GF-D8 (cell line): ENCODE data around the gene PTGES3L.
"Not testable (repeated sequence)": the region's sequence is repeated elsewhere in the genome, so short reads cannot be mapped to it uniquely, and the experiment has no call there.

Experiments
- DNase-seq: peaks from one replicate; lab custom pipeline; 2025; lab: John Stamatoyannopoulos, UW

The PTGES3L gene

DNA sequence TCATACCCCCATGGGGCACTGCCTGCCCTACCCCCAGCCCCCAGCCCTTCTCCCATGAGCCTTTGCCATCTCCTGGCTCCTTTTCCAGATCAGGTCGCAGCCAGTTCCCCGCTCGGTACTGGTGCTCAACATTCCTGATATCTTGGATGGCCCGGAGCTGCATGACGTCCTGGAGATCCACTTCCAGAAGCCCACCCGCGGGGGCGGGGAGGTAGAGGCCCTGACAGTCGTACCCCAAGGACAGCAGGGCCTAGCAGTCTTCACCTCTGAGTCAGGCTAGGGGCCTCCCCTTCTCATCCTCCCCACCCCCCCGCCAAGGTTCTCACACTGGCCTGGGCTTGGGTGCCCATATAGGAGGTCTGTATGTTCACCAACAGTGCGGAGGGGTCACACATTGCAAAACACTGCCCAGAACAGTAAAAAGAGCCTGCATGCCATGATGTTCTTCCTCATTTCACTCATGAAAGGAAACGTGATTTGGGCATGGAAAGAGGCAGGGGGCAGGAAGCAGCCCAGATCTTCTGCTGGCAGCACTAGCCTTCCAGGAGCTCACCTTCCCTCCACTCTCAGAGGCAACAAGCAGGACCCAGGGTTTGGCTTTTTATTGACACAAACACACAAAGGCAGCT lies 34.3 kb upstream of the PTGES3L start:
- DNase-seq, result peak; percentile 66

DNA sequence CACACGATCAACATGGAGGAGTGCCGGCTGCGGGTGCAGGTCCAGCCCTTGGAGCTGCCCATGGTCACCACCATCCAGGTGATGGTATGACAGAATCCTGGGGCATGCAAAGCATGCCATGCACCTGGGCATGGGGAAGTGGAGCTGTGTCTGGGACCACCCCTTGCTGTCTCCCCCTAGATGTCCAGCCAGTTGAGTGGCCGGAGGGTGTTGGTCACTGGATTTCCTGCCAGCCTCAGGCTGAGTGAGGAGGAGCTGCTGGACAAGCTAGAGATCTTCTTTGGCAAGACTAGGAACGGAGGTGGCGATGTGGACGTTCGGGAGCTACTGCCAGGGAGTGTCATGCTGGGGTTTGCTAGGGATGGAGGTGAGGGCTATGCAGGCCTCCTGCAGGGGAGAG lies 33.4 kb upstream of the PTGES3L start:
- no peak for DNase-seq

DNA sequence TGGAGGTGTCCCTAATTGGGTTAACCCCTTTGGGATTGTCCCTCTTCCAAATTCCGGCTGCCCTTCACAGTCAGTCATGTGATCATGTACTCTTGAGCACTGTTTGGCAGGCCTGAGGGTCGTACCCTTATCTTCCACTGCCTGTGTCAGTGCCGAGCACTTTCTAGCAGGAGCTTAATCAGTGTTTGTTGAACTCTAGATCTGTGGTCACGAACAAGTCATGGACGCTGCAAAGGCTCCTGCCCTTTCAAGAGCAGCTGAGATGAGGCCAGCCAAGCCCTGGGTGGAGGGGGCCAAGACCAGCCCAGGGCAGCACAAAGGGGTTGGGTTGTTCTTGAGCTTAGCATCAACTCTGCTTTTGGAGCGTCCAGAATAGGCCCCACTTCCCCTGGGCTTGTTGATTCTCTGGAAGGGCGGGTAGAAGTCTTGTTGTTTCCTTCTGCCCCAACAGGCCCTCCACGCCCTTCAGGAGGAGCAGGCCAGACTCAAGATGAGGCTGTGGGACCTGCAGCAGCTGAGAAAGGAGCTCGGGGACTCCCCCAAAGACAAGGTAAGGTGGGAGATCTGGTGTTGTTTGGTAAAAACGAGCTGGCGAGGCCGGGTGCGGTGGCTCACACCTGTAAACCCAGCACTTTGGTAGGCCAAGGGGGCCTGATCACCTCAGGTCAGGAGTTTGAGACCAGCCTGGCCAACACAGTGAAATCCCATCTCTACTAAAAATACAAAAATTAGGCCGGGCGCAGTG lies 32.0 kb upstream of the PTGES3L start:
- no peak for DNase-seq

DNA sequence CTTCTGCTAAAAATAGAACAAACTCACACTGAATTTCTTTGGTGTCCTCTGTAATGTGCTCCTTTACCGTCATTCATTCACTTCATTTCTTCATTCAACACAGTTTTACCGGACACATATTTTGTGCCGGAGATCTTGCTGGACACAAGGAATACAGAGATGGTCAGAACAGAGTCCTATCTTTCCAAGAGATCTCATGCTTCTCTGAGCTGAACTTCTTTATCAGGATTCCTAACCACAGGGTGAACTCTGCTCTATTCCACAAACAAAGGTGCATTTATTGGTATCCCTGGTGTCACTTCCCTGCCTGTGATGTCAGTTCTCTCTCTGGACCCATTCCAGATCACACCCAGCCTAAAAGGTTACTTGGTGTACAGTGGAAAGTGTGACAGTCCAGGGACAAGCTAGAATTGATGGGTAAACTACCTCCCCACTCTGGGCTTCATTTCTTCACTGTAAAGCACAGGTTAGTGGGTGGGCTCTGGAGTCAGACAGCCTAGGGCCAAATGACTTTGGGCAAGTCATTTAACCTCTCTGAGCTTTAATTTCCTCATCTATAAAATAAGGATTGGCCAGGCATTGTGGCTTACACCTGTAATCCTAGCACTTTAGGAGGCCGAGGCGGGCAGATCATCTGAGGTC lies 30.9 kb upstream of the PTGES3L start:
- DNase-seq, result no peak

DNA sequence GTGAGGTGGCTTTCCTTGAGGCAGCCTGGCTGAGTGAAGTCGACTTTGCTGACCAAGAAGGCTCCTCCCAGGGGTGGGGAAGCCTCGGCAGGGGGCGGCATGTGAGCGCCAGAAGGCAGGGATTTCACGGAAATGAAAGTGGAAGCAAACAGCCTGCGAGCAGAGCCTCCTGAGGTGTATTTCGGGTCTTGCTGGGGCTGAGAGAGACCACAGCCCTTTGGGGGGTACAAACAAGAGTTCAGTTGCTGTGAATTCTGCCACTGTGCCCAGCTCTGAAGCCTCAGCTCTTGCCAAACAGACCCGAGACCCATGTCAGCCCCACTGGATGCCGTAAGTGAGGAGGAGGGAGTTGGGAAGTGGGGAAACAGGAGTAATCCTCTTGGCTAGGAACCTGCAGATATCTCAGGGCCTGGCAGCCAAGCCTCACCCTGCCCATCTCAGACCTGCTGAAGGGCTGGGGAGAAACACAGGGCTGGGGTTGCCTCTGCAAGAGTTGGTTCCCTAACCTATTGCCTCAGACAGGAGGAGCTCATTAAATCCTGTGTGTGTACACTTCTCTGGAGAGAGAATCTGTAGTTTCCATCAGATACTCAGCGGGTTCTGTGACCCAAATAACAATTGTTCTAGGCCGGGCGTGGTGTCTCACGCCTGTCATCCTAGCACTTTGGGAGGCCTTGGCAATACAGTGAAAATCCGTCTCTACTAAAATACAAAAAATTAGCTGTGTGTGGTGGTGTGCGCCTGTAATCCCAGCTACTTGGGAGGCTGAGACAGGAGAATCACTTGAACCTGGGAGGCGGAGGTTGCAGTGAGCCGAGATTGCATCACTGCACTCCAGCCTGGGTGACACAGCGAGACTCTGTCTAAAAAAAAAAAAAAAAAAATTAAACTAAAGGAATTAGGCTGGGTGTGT lies 27.0 kb upstream of the PTGES3L start, which contains the start of gene IFI35:
TSS of gene IFI35 (plus strand) at position 146 of the 913 bp plus-strand sequence. CDS start at position 310, 164 bp downstream.
- DNase-seq, result peak; percentile 64

DNA sequence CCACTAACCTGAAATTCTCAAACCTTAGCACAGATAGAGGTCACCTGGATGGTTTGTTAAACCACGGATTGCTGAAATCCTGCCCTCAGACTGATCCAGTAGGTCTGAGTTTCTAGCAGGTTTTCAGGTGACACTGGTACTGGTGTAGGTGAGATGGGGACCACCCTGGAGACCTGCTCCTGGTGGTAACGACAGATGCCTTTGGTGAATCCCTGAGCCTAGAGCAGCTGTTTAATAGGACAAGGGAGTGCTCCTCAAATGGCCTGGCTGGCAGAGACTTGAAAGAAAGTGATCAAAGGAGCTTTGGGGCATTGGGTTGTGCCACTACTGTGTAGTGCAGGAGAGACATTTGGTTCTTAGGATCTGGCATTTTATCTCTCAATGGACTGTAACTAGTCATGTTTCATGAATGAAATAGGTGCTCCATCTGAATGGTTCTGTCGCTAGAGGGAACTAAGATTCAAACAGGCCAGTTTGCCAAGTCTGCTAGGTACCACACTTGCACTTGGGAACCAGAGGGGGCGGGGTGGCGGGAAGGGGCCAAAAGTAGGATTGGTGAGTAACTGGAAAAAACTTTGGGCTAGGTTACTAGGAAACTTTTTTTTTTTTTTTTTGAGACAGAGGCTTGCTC lies 23.8 kb upstream of the PTGES3L start:
- no peak for DNase-seq

DNA sequence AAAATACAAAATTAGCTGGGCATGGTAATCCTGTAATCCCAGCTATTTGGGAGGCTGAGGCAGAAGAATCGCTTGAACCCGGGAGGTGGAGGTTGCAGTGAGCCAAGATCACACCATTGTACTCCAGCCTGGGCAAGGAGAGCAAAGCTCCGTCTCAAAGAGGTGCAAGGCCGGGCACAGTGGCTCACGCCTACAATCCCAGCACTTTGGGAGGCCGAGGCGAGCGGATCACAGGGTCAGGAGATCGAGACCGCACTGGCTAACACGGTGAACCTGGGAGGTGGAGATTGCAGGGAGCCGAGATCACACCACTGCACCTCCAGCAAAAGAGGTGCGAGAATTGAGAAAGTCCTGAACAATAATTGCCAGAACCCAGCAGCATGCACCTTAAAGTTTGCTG lies 21.0 kb upstream of the PTGES3L start:
- not testable (repeated sequence) for DNase-seq

DNA sequence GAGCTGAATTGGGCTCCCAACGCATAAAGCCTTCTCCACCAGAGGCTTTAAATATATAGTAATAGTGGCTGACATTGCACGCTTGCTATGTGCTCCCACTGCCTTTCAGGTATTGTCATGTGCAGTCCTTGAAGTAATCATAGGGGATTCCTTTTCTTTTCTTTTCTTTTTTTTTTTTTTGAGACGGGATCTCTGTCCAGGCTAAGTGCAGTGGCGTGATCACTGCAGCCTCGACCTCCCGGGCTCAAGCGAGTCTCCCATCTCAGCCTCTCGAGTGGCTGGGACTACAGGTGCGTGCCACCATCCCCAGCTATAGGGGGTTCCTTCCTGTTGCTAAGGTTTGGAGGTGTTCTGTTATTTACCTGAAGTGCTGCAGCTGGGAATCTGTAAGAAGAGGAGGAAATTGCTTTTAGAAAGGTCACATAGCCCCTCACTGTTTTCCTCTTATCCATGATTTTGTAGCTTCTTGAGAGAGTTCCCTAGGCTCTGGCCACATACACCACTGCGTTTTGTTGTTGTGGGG lies 19.2 kb upstream of the PTGES3L start:
- no peak for DNase-seq

DNA sequence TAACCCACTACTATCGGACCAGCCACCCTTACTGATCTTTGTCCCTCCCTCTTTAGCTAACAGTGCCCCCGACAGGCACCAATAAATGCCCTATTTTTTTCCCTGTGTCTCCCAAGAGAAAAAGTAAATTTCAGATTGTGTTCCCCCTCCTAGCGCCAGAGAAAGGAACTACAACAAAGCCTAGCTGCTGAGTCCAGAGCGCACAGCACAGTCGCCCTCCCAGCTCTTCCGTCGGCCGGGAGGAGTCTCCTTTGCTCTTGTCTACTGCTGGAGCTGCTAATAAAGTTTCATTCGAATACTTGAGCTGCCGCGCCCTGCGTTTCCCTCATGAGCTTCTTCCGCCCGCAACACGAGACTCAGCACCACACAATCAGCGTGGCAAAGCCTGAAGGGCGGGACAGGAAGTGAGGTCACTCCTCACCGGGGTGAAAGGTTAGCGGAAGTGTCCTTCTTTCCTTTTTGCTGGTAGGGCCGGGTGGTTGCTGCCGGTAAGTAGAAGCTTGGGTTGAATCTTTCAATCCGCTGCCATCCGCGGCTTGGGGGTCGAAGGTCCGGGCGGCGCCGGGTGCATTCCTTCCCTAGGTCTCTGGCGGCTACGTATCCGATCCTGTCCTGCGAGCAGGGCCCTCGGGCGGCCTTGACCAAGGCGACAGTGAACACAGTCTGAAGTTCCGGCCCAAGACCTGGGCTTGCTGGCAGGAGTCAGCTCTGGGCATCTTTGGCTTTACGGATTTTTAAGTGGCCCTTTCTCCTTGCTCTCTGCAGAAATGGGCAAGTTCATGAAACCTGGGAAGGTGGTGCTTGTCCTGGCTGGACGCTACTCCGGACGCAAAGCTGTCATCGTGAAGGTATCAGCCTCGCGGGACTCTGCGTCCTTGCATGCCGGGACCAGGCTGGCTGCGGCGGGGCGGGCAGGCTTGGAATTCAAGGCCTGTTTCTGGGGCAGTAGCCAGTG lies 18.4 kb upstream of the PTGES3L start, which contains the start of gene RPL27:
TSS of gene RPL27 (plus strand) at position 436 of the 955 bp plus-strand sequence. CDS start at position 768, 332 bp downstream.
- peak; percentile 100 for DNase-seq

DNA sequence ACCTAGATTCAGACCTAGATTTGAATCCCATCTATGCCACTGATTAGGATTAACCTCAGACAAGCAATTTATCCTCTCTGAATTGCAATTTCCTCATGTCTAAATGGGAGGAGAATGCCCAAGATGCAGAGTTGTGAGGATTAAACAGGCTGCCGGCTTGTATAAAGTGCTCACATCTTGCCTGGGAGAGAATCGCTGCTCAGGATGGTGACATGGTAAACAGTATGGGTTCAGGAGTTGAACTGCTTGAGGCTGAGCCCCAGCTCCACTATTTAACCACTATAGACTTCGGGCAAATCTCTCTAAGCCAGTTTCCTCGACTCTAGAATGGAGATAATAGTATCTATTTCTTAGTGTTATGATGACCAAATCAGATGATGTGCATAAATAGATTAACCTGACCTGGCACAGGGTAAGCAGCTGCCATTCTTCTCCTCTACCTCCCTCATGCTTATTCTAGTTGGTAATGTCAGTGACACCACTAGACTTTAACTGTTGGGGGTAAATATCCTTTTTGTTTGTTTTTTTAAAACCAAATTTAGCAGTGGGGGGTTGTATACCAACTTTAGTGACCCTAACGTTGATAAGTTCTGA lies 17.6 kb upstream of the PTGES3L start:
- no peak for DNase-seq

DNA sequence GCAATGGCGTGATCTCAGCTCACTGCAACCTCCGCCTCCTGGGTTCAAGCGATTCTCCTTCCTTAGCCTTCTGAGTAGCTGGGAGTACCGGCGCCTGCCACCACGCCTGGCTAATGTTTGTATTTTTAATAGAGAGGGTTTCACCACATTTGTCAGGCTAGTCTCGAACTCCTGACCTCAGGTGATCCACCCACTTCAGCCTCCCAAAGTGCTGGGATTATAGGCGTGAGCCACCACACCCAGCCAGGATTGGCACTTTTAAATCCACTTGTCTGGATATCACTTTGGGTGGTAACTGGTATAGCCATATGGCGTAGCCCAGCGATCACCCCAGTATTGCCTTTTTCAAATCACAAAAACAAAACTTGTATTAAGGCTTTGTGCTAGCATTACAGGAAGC lies 14.0 kb upstream of the PTGES3L start:
- not testable (repeated sequence) for DNase-seq

DNA sequence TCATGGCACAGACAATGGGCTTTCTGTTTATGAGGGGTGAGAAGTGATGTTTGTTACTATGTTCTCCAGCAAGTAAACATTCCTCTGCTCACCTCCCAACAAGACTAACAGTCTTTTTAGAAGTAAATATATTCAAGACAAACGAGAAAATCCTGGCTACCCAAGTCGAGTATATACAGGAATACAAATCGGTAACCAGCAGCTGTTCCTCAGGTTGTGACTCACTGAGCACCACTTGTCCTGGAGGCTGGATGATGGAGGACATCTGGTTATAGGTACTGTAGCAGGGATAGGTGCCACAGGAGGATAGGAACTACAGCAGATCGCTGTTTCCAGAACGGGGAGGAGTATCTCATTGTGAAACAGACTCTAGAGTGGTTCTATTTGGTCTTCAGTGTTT lies 13.0 kb upstream of the PTGES3L start:
- no peak for DNase-seq

DNA sequence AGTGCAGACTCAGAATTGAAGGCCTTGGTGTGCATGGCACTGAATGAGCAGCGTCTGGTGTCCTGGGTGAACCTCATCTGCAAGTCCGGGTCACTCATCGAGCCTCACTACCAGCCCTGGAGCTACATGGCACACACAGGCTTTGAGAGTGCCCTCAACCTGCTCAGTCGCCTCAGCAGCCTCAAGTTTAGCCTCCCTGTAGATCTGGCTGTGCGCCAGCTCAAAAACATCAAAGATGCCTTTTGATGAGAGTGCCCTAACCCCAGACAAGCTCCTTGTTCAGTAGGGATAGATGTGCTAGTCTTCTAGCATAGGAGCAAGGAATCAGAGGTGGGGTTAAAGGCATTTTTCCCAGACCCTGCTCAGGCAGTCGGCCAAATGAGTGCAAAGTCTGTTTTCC lies 11.6 kb upstream of the PTGES3L start:
- no peak for DNase-seq

DNA sequence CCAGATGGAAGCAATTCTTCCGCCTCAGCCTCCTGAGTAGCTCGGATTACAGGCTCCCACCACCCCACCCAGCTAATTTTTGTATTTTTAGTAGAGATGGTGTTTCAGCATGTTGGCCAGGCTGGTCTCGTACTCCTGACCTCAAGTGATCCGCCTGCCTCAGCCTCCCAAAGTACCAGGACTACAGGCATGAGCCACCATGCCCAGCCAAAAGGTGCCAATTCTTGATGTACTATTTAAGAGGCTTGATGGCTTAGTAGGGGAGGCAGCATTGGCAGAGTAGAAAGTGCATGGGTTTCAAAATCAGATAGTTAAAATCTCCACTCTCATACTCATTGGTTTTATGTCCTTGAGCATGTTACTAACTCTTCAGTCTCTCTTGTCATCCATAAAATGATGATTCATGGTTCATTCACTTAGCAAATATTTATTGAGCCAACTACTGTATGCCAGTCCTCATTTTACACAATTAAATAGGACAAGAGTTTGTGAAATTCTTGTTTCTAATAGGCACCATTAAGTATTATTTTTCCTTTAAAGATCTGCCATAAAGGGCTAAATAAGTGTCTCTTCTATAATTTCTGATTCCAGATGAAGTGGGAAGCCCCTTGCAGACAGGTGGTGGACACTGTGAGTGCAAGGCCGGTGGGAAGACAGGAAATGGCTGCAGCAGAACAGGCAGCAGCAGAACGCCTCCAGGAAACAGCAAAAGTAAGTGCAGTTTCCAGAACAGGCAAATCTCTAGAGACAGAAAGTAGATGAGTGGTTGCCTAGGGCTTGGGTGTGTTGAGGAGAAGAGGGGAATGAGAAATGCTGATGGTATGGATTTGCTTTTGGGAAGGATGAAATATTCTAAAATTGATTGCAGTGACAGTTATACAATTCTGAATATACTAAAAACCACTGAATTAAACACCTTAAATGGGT lies 10.1 kb upstream of the PTGES3L start:
- no peak for DNase-seq

DNA sequence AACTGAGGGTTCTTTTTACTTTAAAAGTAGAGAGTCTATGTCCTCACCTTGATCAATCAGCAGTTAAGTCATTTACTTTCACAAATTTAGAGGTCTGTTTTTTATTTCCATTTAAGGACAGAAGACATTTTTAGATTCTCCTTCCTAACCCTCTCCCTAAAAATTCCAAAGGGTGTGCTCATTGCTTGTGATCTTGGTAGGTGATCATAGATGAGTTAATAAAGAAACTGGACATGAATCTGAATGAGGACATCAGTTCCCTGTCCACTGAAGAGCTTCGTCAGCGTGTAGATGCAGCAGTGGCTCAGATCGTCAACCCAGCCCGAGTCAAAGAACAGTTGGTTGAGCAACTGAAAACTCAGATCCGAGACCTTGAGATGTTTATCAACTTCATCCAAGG lies 9.3 kb upstream of the PTGES3L start:
- no peak for DNase-seq

DNA sequence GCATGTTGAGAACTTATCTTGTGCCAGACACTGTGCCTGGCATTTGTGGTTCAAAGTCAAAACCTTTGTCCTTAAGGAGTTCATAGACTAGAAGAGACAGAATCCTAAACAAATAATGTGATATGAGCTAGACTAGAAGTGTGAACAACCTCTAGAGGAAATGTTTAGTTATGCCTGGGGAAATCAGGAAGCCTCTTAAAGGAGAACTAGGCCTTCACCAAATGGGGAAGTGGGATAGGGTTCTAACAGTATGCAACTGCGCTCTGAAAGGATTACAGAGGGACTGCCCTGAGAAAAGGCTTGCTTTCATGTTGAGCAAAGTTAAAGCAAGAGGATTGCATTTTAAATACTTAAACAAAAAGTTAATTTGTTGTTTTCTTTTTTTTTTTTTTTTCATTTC lies 5.3 kb upstream of the PTGES3L start:
- peak; percentile 89 for DNase-seq

DNA sequence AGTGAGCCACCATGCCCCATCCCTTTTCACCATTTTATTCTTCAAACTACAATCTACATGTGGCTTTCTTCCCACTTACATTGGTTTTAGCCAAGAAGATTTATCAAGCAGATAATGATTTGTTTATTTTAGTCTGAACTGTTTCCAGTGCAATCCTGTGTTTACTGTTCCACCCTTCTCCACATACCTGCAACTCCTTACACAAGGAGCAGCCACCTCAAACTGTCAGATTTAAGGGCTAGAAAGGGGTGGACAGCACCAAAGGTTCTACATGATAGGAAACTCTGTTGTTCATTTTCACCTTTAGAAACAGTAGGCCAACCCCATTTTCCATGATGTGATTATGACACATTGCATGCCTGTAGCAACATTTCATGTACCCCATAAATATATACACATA lies 2.4 kb upstream of the PTGES3L start:
- DNase-seq, result no peak

DNA sequence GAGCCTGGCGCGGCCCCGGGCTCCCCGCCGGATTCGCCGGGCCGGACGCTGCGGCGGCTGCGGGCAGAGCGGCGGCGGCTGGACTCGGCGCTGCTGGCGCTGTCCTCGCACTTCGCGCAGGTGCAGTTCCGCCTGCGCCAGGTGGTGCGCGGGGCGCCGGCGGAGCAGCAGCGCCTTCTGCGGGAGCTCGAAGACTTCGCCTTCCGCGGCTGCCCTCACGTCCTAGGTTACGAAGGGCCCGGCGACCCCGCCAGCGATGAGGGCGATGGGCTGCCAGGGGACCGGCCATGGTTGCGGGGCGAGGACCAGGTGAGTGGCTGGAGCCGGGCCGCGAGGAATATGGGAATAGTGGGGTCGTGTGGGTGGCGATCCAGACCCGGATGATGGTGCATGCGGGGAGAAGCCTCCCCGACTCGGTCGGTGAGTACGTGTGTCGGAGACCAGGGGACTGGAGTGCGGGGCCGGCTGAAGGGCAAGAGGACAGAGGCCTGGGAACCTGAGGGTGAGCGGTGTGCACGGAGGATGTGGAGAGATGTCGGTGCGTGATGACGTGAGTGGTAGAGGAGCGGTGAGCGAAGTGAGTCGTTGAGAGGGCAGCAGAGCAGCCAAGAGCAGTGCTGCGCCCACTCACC lies 1.0 kb upstream of the PTGES3L start:
- no peak for DNase-seq
